Measurements from ENCODE around the gene PRDM2. TPM values are rescaled to one million over a fixed set of nuclear protein-coding genes. Genes with fewer than 3 reads are reported as not detected.

PRDM2 gene
- total RNA-seq, 1 donor: 124 TPM

DNA sequence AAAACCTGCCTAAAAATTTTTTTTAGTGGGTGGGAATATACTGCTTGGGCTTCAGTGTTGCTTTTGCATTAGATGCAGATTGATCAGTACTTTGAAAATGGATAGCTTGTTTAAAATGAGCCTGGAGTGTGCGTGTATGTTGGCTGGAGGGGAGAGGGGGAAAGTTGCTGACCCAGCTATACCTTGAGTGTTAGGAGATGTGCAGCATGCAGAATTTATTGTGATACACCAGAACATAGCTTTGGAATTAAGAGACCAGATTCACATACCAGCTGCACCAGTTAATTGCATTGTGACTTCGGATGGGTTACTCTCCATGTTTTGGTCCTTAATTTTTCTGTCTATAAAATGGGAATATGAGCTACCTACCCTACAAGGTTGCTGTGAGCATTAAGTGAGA is 60.4 kb downstream of the PRDM2 start:
- Histone ChIP-seq H3K27me3 (ENCODE audit: insufficient read depth, low read length) (no peaks in the 10 kb centered on the region), H3K4me3 (ENCODE audit: low read length) (no peak overlapping the region), H3K9me3 (ENCODE audit: low read depth, low read length) (no peaks in the 10 kb centered on the region), H3K4me1 (ENCODE audit: insufficient read depth, low read length) (peaks cover 57% of the 10 kb centered on the region)

DNA sequence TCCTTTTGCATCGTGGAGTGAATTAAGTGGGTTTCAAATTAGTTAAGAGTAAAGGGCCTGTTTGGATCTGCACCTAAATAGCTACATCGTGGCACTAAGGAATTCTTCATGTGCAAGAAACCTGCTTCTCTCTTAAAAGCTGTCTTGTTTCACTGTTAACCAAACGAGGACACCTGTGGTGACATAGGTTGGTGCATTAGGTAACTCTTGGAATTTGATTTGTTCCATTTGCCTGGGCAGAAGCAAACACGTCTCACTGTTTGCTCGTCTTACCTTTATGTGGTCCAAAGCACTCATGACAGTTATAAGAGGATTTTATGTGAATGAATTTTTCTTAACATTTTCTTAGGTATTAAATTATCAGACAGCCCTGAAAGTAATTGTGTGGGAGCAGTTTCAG is 60.9 kb downstream of the PRDM2 start:
- Histone ChIP-seq H3K4me3 (ENCODE audit: low read length) (no peak overlapping the region), H3K9me3 (ENCODE audit: low read depth, low read length) (no peaks in the 10 kb centered on the region), H3K4me1 (ENCODE audit: insufficient read depth, low read length) (peaks cover 59% of the 10 kb centered on the region), H3K27me3 (ENCODE audit: insufficient read depth, low read length) (no peaks in the 10 kb centered on the region)

DNA sequence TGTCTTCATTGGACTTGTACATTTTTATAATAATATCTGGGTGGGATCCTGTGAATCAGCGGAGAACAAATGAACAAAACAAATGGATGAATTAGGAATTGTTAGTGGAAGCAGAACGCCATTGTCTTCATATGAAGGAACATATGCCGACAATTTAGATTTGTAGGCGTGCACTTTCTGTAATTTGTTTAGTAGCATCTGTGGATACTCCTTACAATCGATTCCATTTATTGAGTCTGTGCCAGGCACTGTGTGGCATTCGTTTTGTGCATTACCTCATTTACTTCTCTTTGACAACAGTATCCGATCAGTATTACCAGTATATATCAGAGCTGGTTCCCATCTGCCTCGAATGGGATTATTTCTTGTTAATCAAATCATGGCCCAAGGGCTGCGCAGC is 61.9 kb downstream of the PRDM2 start:
- Histone ChIP-seq H3K4me1 (ENCODE audit: insufficient read depth, low read length) (peaks cover 61% of the 10 kb centered on the region), H3K9me3 (ENCODE audit: low read depth, low read length) (no peaks in the 10 kb centered on the region), H3K27me3 (ENCODE audit: insufficient read depth, low read length) (no peaks in the 10 kb centered on the region), H3K4me3 (ENCODE audit: low read length) (no peak overlapping the region)

GRCh38 chr1:13762642-13763041 is 62.7 kb downstream of the PRDM2 start:
- H3K27me3 ChIP-seq (ENCODE audit: insufficient read depth, low read length): no peaks in the 10 kb centered on the region
- H3K9me3 ChIP-seq (ENCODE audit: low read depth, low read length): no peaks in the 10 kb centered on the region
- H3K4me1 ChIP-seq (ENCODE audit: insufficient read depth, low read length): peaks cover 66% of the 10 kb centered on the region
- H3K4me3 ChIP-seq (ENCODE audit: low read length): no peak overlapping the region

DNA sequence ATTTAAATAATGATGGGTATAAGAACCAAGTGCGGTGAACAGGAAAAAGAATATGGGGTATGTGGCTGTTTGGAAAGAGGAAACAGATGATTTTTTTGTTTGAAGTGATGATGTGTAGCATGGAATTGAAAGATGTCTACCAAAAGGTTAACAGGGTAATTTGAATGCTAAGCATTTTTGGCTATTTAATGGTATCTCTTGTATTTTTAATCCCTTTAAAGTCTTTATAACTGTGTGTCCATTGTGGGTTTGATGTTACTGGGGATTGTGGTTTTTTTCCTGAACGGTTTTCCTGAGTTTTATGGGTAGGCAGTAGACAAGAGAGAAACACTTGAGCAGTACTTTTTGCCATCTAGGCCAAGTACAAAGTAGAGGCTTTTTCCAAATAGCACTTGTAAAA is 63.2 kb downstream of the PRDM2 start:
- no peaks in the 10 kb centered on the region for H3K9me3 ChIP-seq (ENCODE audit: low read depth, low read length)
- H3K4me1 ChIP-seq (ENCODE audit: insufficient read depth, low read length): peaks cover 61% of the 10 kb centered on the region
- no peaks in the 10 kb centered on the region for H3K27me3 ChIP-seq (ENCODE audit: insufficient read depth, low read length)
- no peak overlapping the region for H3K4me3 ChIP-seq (ENCODE audit: low read length)

- H3K4me1 ChIP-seq (ENCODE audit: insufficient read depth, low read length): peaks cover 66% of the 10 kb centered on the region
- no peaks in the 10 kb centered on the region for H3K27me3 ChIP-seq (ENCODE audit: insufficient read depth, low read length)
- H3K4me3 ChIP-seq (ENCODE audit: low read length): no peak overlapping the region
Measured at GRCh38 chr1:13763991-13764390, 64.0 kb downstream of the PRDM2 start.

DNA sequence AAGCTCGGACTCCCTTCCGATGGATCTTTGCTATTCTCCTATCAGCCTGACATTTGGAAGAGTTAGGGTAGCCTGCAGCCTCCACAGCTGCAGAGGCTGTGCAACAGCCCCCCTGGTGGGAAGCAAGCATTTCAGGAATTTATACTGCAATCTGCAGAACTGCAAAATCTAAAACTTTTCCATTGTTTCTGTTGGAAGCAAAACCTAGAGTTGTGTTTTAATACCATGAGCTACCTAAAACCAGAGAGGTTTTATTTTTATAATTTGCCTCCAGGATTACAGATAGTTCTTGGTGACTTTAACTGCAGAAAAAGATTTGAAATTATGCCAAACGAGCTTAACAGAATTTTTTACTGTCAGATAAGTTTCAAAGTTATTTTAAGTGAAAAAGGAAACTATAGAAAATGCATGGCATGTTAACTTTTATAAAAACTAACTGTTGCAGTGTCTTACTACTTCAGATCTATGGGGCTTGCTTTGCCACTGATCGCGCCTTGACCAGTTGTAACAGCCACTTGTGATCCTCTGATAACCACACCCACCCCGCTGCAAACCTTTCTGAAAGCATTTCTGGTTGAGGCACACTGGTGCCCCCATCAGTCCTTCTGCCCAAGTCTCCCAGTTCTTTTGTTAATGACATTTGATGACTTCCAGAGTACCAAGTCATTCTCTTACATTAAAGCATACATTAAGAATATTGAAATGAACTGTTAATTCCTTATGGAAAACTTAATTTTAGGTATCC is 64.8 kb downstream of the PRDM2 start:
- H3K9me3 ChIP-seq (ENCODE audit: low read depth, low read length): no peaks in the 10 kb centered on the region
- H3K4me1 ChIP-seq (ENCODE audit: insufficient read depth, low read length): peaks cover 68% of the 10 kb centered on the region
- H3K4me3 ChIP-seq (ENCODE audit: low read length): no peak overlapping the region
- H3K27me3 ChIP-seq (ENCODE audit: insufficient read depth, low read length): no peaks in the 10 kb centered on the region

More at GRCh38 chr1:13763991-13764390, 64.0 kb downstream of the PRDM2 start:
- no peaks in the 10 kb centered on the region for H3K9me3 ChIP-seq (ENCODE audit: low read depth, low read length)

DNA sequence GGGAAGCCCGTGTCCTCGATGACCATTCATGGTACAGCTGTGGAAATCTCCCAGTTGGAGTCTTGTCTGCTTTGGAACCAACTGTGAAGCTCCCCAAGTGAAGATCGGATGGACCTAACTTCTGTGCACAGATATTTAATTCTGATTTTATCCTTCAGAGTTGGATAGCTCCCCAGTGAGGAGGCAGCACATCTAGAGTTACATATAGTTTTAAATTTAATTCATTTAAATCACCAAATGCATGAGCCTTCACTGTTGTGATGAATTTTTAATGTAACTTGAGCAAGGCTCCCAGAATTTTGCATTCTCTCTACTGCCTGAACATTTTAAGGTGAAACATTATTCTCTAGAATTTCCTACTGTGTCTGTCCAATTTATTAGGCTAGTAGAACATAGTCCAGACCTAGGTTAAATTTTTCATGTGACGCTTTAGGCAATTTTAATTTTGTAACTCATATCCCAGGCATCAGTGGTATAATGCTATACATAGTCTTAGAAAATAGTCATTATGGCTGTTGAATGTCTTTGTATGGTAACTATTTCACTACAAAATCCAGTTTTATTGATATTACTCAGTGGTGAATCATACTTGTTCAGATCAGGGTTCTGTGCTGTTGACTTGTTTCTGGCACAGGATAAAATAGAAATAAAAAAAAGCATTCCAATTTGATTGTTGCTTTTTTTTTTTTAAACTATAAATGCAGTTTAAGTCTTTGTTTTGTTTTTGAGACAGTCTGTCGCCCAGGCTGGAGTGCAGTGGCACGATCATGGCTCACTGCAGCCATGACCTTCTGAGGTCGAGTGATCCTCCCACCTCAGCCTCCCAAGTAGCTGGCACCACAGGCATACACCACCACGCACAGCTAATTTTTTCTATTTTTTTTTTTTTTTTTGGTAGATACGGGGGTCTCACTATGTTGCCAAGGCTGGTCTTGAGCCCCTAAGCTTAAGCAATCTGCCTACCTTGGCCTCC is 66.9 kb downstream of the PRDM2 start:
- no peaks in the 10 kb centered on the region for H3K9me3 ChIP-seq (ENCODE audit: low read depth, low read length)
- no peak overlapping the region for H3K4me3 ChIP-seq (ENCODE audit: low read length)
- no peaks in the 10 kb centered on the region for H3K27me3 ChIP-seq (ENCODE audit: insufficient read depth, low read length)
- peaks cover 58% of the 10 kb centered on the region for H3K4me1 ChIP-seq (ENCODE audit: insufficient read depth, low read length)

GRCh38 chr1:13769212-13769611 is 69.2 kb downstream of the PRDM2 start:
- Histone ChIP-seq H3K4me1 (ENCODE audit: insufficient read depth, low read length) (peaks cover 45% of the 10 kb centered on the region), H3K9me3 (ENCODE audit: low read depth, low read length) (no peaks in the 10 kb centered on the region), H3K4me3 (ENCODE audit: low read length) (no peak overlapping the region), H3K27me3 (ENCODE audit: insufficient read depth, low read length) (no peaks in the 10 kb centered on the region)

- Histone ChIP-seq H3K27me3 (ENCODE audit: insufficient read depth, low read length) (no peaks in the 10 kb centered on the region), H3K9me3 (ENCODE audit: low read depth, low read length) (no peaks in the 10 kb centered on the region), H3K4me3 (ENCODE audit: low read length) (no peak overlapping the region), H3K4me1 (ENCODE audit: insufficient read depth, low read length) (peaks cover 39% of the 10 kb centered on the region)
Measured at GRCh38 chr1:13769830-13770229, 69.8 kb downstream of the PRDM2 start.

GRCh38 chr1:13770743-13771142 is 70.8 kb downstream of the PRDM2 start:
- peaks cover 31% of the 10 kb centered on the region for H3K4me1 ChIP-seq (ENCODE audit: insufficient read depth, low read length)
- no peaks in the 10 kb centered on the region for H3K27me3 ChIP-seq (ENCODE audit: insufficient read depth, low read length)
- no peak overlapping the region for H3K4me3 ChIP-seq (ENCODE audit: low read length)
- no peaks in the 10 kb centered on the region for H3K9me3 ChIP-seq (ENCODE audit: low read depth, low read length)

DNA sequence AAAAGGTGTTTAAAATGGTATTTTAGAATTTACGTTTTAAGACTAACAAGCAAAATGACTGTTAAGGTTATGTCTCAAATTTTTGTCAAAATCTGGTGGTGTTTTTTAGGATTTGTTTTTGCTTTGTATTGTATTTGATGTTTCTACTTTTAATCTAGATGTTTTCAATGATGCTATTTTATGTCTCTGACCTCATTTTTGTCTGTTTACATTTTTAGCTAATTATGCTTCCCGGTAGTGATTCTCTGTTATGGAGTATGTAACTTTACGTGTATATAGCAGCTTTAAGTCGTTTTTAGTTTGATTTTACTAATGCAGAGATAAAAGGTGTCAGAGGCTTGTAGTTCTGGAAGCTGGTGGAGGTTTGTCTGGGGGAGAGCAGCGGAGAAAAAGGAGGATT is 71.8 kb downstream of the PRDM2 start:
- Histone ChIP-seq H3K4me3 (ENCODE audit: low read length) (no peak overlapping the region), H3K9me3 (ENCODE audit: low read depth, low read length) (no peaks in the 10 kb centered on the region)

DNA sequence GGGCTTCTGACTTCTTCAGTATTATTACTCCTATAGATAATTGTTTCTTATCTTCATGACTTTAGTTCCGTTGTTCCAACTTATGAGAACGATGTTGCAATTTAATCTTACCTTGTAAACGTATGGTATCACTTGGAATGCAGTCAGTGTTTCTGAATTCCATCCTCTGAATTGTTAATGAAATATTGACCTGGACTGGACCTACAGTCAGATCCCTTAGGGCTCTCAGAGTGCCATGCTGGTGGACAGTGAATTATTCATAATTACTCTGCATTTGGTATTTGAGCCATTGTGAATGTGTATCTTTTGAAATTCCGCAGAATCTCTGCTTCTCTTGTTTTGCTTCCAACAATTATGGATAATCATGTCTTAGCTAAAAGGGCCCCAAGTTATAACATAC is 72.3 kb downstream of the PRDM2 start:
- Histone ChIP-seq H3K27me3 (ENCODE audit: insufficient read depth, low read length) (no peaks in the 10 kb centered on the region), H3K9me3 (ENCODE audit: low read depth, low read length) (no peaks in the 10 kb centered on the region), H3K4me1 (ENCODE audit: insufficient read depth, low read length) (peaks cover 22% of the 10 kb centered on the region), H3K4me3 (ENCODE audit: low read length) (no peak overlapping the region)

More for the DNA sequence above, 71.8 kb downstream of the PRDM2 start:
- Histone ChIP-seq H3K27me3 (ENCODE audit: insufficient read depth, low read length) (no peaks in the 10 kb centered on the region), H3K4me1 (ENCODE audit: insufficient read depth, low read length) (peaks cover 24% of the 10 kb centered on the region)

GRCh38 chr1:13774121-13774520 is 74.1 kb downstream of the PRDM2 start:
- Histone ChIP-seq H3K4me1 (ENCODE audit: insufficient read depth, low read length) (peaks cover 8% of the 10 kb centered on the region), H3K27me3 (ENCODE audit: insufficient read depth, low read length) (no peaks in the 10 kb centered on the region), H3K4me3 (ENCODE audit: low read length) (no peak overlapping the region), H3K9me3 (ENCODE audit: low read depth, low read length) (no peaks in the 10 kb centered on the region)

- no peaks in the 10 kb centered on the region for H3K4me1 ChIP-seq (ENCODE audit: insufficient read depth, low read length)
- no peaks in the 10 kb centered on the region for H3K27me3 ChIP-seq (ENCODE audit: insufficient read depth, low read length)
- no peaks in the 10 kb centered on the region for H3K9me3 ChIP-seq (ENCODE audit: low read depth, low read length)
- H3K4me3 ChIP-seq (ENCODE audit: low read length): no peak overlapping the region
Measured at GRCh38 chr1:13775459-13775858, 75.5 kb downstream of the PRDM2 start.
